NCI-H524 treated with DMSO at 0.1 percent for 48 hours (cell line): ENCODE measurements around the gene PLEKHG7.
"Not testable (repeated sequence)": the region's sequence is repeated elsewhere in the genome, so short reads cannot be mapped to it uniquely, and the experiment has no call there.

Experiments used
- DNase-seq: peaks from one replicate; lab custom pipeline; 2025; lab: John Stamatoyannopoulos, UW

PLEKHG7 gene, protein sequence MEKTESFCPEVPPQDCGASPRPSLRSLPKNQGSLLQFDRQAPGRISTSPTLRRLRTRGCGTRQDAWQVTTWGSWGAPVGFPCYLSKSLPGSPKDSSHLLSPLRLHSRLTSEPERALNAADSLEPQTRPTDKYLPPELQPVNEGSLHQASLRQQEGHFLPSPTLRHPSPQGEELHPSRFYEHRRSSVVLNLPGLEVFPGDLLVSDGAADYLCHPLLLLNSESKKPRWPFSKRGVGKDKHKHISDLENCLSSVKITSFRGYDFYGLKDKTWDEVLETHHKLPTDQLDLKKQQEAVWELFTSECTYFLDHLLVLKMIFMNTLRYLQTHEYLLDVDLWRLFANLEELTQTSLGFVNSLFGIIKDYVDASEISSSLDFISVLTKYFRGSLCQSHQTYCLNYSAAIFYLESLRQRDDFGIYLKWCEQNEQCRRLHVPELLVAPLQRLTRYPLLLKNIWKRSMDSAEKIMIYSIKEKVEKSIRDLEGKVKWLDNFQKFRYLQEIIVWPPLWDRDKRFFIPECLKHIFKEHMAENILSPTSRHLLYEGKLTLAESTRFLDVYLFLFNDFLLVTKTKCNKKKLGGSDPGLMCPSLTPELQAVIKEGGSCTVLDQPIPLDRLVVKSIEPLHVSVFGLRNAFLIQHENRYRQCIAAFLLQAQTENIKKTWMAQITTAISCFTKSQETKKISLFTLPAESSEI

DNA sequence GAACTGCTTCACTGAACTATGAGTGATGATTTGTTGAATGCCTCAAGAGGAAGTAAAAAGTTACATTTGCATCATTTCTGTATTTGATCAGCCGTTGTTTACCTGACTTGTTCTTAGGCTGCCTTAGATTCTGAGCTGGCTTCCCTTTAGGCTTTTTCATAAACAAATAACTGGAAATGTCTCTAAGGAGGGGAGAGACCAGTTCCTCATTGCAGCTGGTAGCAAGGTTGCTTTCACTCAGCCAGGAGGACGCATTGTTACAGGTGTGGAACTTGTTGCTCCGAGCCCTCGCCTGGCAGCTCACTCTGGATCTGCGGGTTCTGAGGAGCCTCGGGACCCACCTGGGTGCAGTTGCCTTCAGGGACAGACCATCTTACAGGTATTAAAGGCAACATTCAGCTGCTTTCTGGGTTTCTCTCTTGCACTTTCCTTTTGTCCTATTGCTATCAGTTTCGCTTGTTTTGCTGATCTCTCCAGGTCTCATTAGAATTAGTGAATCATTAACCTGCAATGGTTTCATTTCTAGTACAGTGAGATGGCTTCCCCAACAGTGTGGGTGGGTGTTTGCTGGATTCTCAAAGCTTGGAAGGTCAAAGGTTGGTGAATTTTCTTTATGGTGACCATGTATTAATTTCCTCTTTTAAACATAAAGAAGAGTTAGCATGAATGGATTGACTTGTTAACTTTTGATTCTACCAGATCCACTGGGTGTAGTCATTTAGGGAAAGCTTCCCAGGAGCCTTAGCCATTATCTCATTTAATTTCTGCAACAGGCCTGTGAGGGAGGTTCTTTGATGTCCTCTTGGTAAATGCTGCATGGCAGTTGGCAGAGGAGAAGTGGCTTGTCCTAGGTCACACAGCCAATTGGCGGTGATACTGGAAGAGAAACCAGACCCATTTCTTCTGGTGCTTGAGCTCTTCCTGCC lies at the start of gene PLEKHG7:
Gene PLEKHG7, plus strand, starts transcription at position 236 of the 926 bp plus-strand sequence. CDS start 3,643 bp downstream, outside the sequence.
- no peak for DNase-seq

DNA sequence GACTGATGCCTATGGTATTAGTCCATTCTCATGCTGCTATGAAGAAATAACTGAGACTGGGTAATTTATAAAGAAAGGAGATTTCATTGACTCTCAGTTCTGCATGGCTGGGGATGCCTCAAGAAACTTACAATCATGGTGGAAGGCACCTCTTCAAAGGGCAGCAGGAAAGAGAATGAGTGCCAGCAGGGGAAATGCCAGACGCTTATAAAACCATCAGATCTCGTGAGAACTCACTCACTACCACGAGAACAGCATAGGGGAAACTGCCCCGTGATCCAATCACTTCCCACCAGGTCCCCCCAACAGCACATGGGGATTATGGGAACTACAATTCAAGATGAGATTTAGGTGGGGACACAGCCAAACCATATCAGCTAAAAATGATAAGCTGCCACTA lies 48.5 kb upstream of the PLEKHG7 start:
- not testable (repeated sequence) for DNase-seq

DNA sequence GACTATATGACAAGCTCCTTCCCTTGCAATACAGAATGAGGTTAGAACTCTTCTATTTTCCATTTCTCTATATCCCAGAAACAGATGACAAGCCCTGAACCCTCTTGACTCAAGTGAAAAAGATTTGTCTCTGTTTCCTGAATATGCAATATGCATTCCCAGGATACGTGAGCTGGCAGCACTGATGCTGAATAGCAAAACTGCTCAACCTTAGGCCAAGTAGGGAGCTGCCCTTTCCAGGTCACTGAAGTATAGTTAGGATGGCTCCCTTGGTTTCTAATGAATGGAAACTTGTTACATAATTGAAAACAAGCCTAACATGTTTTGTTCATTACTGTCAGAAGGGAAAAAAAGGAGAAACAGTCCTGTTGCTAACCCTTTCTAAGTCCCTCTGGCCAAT lies 47.9 kb upstream of the PLEKHG7 start:
- DNase-seq, result no peak

DNA sequence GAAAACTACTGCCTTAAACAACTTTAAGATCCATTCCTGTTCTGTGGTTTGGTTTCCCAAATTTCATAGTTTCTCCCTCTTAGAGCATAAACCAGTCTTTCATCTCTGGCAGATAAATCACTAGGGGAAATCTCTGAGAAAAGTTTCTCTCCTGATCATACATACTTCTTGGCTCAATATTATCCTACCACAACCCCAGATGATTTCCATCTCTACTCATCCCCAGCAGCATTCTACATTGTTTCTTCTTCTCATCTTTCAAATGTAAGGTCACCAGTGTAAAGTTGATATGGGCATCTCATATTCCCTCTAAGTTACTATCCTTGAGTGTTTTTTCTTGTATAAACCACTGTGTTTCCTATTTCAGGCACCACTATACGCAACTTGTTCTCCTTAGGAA lies 45.9 kb upstream of the PLEKHG7 start:
- DNase-seq, result no peak

DNA sequence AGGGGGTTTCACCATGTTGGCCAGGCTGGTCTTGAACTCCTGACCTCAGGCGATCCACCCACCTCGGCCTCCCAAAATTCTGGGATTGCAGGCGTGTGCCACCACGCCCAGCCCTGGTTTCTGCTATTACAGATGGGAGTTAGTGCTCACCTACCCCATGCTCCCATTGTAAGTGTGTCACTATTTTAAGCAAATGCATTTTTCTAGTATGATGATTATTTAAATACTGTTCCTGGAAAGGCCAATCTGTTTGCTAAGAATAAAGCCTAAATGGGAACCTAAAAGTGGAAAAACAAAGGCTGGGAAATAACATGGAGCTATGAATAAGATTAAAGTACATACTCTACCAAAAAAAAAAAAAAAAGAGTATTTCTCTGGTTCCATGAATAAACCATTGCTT lies 45.0 kb upstream of the PLEKHG7 start:
- no peak for DNase-seq

DNA sequence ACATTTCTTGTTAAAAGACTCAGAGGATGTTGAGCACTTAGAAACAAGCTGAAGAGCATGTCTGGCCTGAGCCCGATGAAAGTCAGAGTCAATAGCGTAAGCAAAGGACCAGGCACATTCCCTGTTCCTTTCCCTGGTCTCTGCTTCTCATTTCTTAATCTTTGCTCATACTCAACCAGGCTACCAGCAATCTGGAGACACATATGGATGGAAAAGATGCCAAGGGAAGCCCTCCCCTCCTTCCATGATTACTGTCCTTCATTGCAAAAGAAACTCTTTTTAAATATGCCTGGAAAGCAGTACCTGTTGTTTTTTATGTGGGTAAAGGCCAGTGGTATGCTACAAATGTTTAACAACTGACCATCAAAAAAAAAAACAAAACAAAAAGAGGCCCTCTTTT lies 44.2 kb upstream of the PLEKHG7 start:
- DNase-seq, result no peak

DNA sequence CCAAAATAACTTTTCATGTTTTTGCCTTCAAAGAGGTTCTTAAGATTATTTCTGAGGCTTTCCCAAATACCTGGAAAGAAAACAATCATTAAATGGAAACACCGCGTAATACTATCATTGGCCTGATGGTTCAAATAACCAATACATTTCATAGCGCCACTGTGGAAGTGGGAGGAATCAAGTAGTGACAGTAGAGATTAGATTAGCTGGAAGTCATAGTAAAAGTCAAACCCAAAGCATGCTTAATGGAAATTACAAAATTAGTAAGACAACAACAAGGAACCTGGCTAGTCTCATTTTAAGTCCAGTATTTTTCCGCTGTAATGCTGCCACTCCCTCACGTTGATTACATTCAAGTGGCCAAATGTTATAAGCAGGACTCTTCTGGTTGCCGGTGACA lies 41.5 kb upstream of the PLEKHG7 start:
- no peak for DNase-seq

DNA sequence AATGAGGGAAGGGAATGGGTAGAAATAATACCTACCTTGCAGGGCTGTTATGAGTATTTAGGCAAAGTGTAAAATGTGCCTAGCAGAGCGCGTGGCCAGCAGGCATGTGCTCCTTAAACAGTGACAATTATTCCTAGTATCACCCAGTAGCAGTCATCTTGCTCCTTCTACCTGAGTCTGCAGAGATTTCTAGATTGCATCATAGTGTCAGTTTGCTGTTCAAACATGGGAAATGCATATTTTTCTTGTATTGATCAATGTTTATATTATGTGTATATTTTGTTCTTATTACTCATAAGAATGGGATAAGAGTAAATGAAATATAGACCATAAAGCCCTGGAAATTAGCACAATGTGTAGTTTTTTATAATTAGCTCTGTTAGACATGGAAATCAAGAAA lies 37.3 kb upstream of the PLEKHG7 start:
- DNase-seq, result no peak

DNA sequence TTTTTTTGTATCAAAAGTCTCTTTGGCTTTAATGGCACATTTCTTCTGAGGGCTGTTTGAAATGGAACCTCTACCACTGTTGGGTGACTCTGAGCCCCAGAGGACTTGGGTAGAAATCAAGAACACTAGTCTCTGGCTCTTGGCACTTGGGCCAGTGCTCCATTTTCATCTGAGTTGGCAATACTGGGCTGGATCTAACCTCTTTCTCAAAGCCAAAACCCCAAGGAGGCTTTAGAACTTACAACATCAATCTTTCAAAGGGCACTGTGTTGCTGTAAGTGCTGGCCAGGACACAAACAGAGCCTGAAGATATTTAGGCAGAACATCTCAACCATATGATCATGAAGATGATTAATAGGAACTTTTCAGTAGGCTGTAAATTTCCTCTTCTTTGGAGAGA lies 34.0 kb upstream of the PLEKHG7 start:
- DNase-seq, result no peak

DNA sequence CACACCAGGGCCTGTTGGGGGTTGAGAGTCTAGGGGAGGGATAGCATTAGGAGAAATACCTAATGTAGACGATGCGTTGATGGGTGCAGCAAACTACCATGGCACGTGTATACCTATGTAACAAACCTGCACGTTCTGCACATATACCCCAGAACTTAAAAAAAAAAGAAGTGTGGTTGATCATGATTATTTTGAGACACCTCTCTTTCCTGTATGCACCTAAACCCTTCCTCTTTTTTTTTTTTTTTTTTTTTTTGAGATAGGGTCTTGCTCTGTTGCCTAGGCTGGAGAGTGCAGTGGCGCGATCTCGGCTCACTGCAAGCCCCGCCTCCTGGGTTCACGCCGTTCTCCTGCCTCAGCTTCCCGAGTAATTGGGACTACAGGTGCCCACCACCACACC lies 31.3 kb upstream of the PLEKHG7 start:
- DNase-seq, result not testable (repeated sequence)

DNA sequence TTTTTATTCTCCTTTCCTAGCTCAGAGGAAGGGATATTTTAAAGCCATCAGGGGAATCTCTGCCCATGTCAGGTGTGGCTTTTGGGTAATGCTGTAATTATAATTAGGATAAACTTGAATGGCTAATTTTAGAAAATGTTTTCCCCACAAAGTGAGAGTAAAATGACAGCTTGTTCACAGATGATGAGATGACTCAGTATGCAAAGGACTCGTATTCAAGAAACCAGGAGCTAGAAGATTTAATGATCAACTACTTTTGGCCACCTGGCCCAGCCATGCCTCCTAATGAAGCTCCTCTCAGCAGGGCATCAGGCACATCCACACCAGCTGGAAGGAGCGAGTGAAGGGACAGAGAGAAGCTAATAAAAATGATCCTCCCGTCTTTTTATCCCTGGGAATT lies 29.0 kb upstream of the PLEKHG7 start:
- DNase-seq, result no peak

DNA sequence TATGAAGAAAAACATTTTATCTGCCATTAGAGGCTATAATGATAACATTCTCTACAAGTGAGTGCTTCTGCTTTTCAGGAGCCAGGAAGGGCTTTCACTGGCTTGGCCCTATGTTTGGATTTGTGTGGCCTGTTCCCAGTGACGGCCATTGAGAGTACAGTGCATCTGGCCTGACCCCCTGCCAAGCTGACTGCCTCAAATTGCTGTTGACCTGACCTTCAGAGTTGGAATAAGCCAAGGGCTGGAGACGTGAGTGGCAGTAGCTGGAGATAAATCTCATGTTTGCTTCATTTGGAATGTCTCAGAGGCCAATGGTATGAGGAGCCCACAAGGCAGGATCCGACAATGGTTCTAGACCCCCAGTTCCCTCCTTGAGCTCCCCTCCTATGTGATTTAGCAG lies 28.3 kb upstream of the PLEKHG7 start:
- no peak for DNase-seq

DNA sequence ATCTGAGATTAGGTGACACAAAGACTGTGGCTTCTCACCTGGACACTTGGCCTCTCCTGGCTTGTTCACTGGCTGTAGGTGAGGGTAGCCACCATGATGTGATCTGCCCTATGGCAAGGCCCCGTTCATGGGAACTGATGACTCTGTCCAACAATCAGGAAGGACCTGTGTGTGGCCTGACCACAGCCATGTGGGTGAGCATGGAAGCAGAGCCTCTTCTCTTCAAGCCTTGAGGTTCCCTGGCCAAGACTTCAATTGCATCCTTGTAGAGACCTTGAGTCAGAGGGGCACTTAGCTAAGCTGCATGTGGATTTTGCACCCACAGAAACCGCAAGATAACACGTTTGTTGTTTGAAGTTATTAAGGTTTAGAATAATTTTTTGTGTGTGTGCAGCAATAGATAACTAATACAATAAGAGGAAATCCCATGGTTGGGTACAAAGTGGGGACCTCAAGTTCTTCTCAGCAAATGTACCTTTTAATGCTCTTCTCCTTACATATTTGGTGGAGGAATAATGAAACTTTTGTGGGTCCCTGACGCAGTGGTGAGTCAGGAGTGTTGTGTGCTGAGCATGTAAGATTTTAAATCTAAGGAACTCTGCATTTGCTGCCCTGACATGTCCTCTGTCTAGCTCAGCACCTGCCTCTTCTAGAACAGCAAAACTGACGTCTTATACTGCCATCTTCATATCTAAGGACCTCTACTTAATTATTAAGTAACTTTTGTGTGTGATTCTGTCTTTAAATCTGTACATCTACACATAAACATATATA lies 27.5 kb upstream of the PLEKHG7 start:
- no peak for DNase-seq

DNA sequence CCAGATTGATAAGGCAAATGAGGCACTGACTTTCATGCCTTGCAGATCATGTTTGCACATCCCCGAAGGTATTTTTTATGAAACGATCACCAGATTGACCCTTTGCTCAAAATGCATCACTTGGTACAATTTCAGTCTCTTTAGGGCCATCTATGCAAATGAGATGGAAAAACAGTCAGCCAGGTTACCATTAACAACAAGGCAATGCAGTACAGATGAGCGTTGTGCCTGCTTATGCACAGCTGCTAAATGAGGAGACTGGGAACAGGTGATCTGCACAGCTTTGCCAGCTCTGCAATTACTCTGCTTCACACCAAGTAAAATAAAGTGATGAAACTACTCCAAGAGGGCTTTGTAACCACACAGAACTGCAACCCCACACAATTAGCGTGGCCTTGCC lies 26.1 kb upstream of the PLEKHG7 start:
- DNase-seq, result no peak

DNA sequence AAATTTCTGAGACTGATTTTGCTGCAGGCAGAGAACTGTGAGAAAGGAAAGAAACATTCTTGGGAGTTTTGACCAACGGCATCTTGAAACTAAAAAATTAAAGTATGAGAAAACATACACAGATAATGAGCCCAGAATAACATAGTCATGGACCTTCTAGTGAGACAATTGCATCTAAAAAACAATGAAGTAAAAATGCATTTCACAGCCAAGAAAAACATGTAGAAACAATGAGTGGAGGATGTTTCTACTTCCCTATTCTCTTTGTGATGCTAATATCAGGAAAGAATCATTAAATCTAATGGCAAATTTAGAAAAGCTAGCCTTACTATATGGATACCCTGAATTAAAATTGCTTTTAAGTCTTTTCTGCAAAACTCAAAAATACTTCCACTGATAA lies 12.2 kb upstream of the PLEKHG7 start:
- DNase-seq, result no peak

DNA sequence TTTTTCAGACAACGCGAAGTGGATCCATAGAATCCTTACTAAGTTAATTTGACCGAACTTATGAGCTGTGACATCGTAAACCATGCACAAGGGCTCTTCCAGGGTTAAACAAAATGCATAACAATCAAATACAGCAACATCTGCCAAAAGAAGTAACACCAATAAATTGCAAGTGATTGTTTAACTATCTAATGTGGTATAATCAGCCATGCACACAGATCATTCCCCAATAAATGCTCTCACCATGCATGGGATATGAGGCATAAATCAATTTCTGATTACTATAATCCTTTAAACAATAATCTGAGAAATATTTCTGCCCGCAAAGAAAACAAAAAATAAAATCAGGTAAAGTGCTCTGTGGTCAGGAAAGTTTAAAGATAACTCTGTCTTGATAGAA lies 7.7 kb upstream of the PLEKHG7 start:
- no peak for DNase-seq

DNA sequence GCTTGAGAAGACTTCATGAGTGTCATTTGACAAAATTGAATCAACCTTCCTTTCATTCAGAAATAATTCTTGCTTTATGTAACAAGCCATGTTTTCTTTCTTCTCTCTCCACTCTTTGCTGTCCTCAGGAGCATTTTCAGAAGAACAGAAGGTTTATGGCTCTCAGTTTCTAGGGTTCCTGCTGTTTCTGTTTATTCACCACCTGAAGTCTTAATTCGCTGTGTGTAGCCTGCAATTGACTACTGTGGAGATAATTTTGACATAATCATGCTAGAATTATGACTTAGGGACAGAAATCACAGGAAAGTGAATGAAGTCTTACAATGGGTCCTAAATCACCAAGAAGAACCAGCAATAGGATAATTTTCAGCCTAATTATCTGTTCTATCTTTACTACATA lies 7.2 kb upstream of the PLEKHG7 start:
- DNase-seq, result no peak

DNA sequence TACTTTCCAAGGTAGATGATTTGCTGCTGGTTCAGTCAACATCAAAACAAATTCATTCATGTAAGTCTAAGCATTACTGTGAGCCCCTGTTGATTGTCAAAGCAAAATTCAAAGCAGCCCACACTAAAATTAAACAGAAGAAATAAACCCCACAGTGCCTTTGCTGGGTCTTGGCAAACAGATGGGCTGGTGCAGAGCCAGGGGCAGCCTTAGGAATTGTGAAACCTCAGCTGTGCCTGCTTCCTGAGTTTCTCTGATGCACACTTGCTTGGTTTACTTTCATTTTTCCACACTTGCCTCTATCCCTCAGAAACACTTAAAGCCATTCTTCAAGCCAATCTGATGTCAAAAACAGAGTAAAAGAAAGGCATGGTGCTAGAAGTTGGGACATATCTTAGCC lies 6.6 kb upstream of the PLEKHG7 start:
- no peak for DNase-seq

DNA sequence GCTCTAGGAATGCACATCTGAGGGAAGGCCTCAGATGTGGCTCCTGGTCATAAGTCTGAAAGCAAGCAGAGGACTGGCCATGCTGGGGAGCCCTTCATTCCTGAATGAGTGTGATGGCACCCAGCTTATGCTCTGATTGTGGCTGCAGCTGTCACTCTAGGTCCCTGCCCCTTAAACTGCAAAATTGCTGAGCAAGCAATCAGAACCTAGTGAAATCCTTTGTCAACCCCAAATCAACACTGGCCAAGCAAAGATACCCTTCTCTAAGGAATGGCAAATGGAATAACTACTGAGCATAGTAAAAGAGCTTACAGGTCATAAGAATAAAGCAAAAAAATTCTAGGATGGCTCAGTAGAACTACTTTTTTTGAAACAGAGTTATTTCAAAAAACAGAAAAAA lies 4.3 kb upstream of the PLEKHG7 start:
- no peak for DNase-seq

DNA sequence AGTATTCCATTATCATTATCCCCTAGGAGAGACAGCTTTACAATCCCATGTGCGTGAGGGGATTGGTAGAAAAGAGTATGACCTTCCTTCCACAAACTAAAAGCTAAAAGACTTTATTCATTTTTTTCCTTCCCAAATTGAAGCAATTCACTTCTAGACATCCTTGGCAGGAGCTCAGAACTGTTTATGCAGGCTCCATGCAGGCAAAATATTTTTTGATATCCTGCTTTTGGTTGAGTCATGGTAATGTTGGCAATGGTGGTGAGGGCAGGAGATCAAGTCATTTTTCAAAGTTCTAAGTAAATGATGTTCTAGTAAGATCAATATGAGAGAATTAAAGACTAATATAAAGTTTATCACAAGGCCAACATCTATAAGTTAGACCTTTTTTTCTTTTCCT lies 1.3 kb upstream of the PLEKHG7 start:
- DNase-seq, result no peak

DNA sequence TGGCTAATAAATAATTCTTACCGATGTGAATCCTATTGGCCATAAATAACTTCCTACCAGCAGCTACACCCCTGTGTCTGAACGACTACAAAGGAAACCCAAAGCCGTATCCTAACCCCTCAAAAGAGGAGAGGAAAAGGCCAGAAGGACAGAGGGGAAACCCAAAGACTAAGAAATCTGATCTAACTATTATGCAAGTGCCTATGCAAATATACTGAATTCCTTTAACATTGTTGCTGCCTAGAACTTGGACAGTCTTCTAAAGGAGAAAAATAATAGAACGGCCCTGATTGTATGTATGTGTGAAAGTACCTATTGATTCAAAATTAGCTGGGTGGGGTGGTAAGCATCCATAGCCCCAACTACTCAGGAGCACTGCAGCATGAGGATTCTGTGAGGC lies 997 bp downstream of the PLEKHG7 start:
- DNase-seq, result no peak

DNA sequence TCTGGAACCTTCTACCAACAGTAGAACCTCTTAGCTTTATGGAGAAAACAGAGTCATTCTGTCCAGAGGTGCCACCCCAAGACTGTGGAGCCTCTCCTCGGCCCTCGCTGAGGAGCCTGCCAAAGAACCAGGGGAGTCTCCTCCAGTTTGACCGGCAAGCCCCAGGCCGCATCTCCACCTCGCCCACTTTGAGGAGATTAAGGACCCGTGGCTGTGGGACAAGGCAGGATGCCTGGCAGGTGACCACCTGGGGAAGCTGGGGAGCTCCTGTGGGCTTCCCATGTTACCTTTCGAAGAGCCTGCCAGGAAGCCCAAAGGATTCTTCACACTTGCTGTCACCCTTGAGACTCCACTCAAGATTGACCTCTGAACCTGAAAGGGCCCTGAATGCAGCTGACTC lies 3.8 kb downstream of the PLEKHG7 start:
- no peak for DNase-seq
